GM12872 (cell line): ENCODE data around the gene TMEM150A.

Experiments used
- TF ChIP-seq, protein P1 (sequence below): IDR thresholded peaks from 3 replicates; pipeline ENCODE4 v1.5.1; 2011; ENCODE audit warnings: low read depth, mild to moderate bottlenecking, low read length, moderate library complexity; ENCODE audit not compliant: insufficient read depth

Gene TMEM150A

GRCh38 chr2:85628658-85629057 is 26.2 kb upstream of the TMEM150A start:
- TF ChIP-seq, protein P1, sequence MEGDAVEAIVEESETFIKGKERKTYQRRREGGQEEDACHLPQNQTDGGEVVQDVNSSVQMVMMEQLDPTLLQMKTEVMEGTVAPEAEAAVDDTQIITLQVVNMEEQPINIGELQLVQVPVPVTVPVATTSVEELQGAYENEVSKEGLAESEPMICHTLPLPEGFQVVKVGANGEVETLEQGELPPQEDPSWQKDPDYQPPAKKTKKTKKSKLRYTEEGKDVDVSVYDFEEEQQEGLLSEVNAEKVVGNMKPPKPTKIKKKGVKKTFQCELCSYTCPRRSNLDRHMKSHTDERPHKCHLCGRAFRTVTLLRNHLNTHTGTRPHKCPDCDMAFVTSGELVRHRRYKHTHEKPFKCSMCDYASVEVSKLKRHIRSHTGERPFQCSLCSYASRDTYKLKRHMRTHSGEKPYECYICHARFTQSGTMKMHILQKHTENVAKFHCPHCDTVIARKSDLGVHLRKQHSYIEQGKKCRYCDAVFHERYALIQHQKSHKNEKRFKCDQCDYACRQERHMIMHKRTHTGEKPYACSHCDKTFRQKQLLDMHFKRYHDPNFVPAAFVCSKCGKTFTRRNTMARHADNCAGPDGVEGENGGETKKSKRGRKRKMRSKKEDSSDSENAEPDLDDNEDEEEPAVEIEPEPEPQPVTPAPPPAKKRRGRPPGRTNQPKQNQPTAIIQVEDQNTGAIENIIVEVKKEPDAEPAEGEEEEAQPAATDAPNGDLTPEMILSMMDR: no peak

GRCh38 chr2:85623991-85624390 is 21.5 kb upstream of the TMEM150A start:
- TF ChIP-seq, protein P1: no peak

- TF ChIP-seq, protein P1: no peak
These were observed 18.8 kb upstream of the TMEM150A start for GRCh38 chr2:85621338-85621737.

DNA sequence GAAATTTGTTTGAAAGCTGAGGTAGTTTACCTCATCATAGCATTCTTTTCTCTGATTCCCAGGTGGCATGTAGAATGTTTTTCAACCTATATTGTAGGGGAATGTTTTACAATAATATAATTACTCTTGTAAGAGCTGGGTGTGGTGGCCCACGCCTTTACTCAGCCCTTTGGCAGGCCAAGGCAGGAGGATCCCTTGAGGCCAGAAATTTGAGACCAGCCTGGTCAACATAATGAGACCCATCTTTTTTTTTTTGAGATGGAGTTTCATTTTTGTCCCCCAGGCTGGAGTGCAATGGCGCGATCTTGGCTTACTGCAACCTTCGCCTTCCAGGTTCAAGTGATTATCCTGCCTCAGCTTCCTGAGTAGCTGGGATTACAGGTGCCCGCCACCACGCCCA is 17.1 kb upstream of the TMEM150A start:
- TF ChIP-seq, protein P1: no peak

DNA sequence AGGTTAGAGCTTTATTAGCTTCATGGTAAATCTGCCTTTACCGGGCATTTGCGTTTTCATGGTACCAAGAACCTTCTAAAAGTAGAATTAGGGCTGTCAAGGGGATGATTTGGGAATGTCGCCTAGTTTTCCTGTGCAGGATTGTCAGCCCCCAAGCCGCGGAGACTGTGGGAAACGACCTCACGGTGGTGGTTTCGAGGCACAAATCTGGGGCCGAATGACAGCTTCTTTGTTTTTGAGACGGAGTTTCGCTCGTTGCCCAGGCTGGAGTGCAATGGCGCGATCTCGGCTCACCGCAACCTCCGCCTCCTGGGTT is 12.9 kb upstream of the TMEM150A start:
- TF ChIP-seq, protein P1: no peak

- TF ChIP-seq, protein P1: no peak
These were observed 11.4 kb upstream of the TMEM150A start for GRCh38 chr2:85613717-85614515.

DNA sequence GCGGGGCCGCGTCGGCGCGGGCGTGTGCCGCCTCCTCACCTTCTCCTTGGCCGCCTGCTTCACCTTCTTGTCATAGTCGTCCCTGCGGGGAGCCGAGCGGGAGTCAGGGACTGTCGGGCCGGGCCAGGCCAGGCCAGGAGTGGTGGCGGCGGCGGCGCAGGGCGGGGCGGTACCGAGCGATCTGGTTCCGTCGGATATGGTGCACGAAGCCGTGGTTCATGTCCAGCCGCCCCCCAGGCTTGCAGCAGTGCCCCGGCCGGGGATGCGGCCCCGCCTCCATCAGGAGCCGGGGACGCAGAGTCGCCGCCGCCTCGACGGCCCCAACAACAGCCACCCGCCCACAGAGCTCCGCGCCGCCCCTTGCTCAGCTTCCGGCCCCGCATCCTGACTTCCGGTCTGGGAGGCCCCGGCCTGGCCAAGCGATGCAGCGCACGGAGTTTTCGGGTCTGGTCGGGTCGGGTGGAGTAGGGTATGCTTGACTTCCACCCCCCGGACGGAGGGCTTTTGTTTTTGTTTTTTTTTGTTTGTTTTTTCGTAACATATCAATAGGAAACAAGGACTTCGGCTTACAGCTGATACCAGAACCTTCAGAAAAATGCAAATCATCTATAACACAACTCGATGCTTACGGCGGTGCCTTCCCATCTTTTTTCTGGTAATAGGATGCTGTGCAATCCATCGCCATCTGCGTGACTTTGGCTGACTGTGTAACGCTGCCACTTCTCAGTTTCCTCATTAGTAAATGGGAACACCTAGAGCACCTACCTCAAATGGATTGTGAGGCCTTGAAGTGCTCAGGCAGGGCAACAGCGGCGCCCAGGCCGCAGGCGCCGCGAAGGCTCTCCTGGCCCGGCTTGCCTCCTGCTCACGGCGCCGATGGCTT is 9.4 kb upstream of the TMEM150A start, which contains the start of gene C2orf68:
Gene C2orf68, minus strand, starts transcription at position 362 of the 883 bp plus-strand sequence. Its CDS starts 82 bp downstream, at position 280.
- TF ChIP-seq, protein P1: no peak
